HG02763 (cell line): ENCODE results near the gene SCD.
A peak's percentile ranks its signal among the peaks of the same experiment; 100 is the strongest.
"Not testable (repeated sequence)": the region's sequence is repeated elsewhere in the genome, so short reads cannot be mapped to it uniquely, and the experiment has no call there.

Experiments used
- ATAC-seq: cut with Tn5 transposase; IDR thresholded peaks from one replicate; pipeline ENCODE4 v1.9.1; 2021; ENCODE audit warnings: mild to moderate bottlenecking, moderate library complexity; ENCODE audit not compliant: unreplicated experiment

The SCD gene

GRCh38 chr10:100359529-100360150, 12.6 kb downstream of the SCD start:
- no peak for ATAC-seq

- no peak for ATAC-seq
These were observed 13.2 kb downstream of the SCD start for GRCh38 chr10:100360234-100360633.

- ATAC-seq: no peak
These were observed 15.8 kb downstream of the SCD start for GRCh38 chr10:100362570-100363496.

GRCh38 chr10:100364175-100364574, 17.1 kb downstream of the SCD start:
- ATAC-seq: no peak

- no peak for ATAC-seq
These were observed 17.8 kb downstream of the SCD start for GRCh38 chr10:100364735-100365391.

- ATAC-seq: no peak
These were observed 21.7 kb downstream of the SCD start for GRCh38 chr10:100368721-100369120.

GRCh38 chr10:100370714-100371481, 23.9 kb downstream of the SCD start:
- ATAC-seq: no peak

- ATAC-seq: no peak
These were observed 24.5 kb downstream of the SCD start for GRCh38 chr10:100371482-100372027.

- ATAC-seq: no peak
These were observed 25.6 kb downstream of the SCD start for GRCh38 chr10:100372415-100373297.

- ATAC-seq: peak; percentile 94
These were observed 26.5 kb downstream of the SCD start for GRCh38 chr10:100373298-100374199.

- ATAC-seq: no peak
These were observed 27.2 kb downstream of the SCD start for GRCh38 chr10:100374200-100374655.

- not testable (repeated sequence) for ATAC-seq
These were observed 27.8 kb downstream of the SCD start for GRCh38 chr10:100374677-100375353.

- ATAC-seq: not testable (repeated sequence)
These were observed 29.6 kb downstream of the SCD start for GRCh38 chr10:100376656-100377055.

GRCh38 chr10:100377830-100378229, 30.8 kb downstream of the SCD start:
- ATAC-seq: no peak

GRCh38 chr10:100380400-100380799, 33.4 kb downstream of the SCD start:
- ATAC-seq: no peak

GRCh38 chr10:100382553-100382952, 35.5 kb downstream of the SCD start:
- ATAC-seq: no peak

- no peak for ATAC-seq
These were observed 36.2 kb downstream of the SCD start for GRCh38 chr10:100383251-100383650.
